Activated CD8-positive, alpha-beta T cell treated with anti-CD3 and anti-CD28 coated beads for 36 hours (primary cell): Measurements from ENCODE around the gene RNF32. TPM values are rescaled to one million over a fixed set of nuclear protein-coding genes. Genes with fewer than 3 reads are reported as not detected.

Experiments
- ATAC-seq: fragments of 200-7000 bp; cut with Tn5 transposase; one replicate; pipeline ENCODE4 v1.10.0; 2021; ENCODE audit warnings: mild to moderate bottlenecking, moderate library complexity
- CTCF ChIA-PET: fragments of 350-600 bp; sonication (Branson Sonifier 250); formaldehyde crosslinking; loops from one replicate; lab custom pipeline; 2021; ENCODE audit warnings: antibody characterized with exemption; lab: Charles Lee
- POLR2A ChIA-PET: fragments of 350-600 bp; sonication (Branson Sonifier 250); formaldehyde crosslinking; loops from one replicate; lab custom pipeline; 2021; ENCODE audit warnings: antibody characterized with exemption; lab: Charles Lee
- DNase-seq: peaks from one replicate; pipeline ENCODE4 v3.0.0-alpha.2; 2020
- H3K27ac Mint-ChIP-seq: one replicate; pipeline ENCODE4 v1.8.0; 2021; ENCODE audit warnings: mild to moderate bottlenecking, mixed read lengths
- H3K27me3 Mint-ChIP-seq: one replicate; pipeline ENCODE4 v1.8.0; 2021; ENCODE audit warnings: mixed read lengths
- H3K36me3 Mint-ChIP-seq: one replicate; pipeline ENCODE4 v1.8.0; 2021; ENCODE audit warnings: low read depth, mixed read lengths
- H3K4me1 Mint-ChIP-seq: one replicate; pipeline ENCODE4 v1.8.0; 2021; ENCODE audit warnings: low read depth, mixed read lengths
- H3K4me3 Mint-ChIP-seq: one replicate; pipeline ENCODE4 v1.8.0; 2021; ENCODE audit warnings: mild to moderate bottlenecking, moderate library complexity, mixed read lengths
- H3K9me3 Mint-ChIP-seq: one replicate; pipeline ENCODE4 v1.8.0; 2021; ENCODE audit warnings: mixed read lengths
- intact Hi-C: fragments of 100-400 bp; cut with micrococcal nuclease; formaldehyde crosslinking; loops from one replicate; pipeline ENCODE4 v1.10.0; 2022
- total RNA-seq, 2 experiments: library from RNA; stranded (reverse); gene quantifications; one replicate each; pipeline ENCODE4 v1.2.3, GENCODE V29; 2021
- TF ChIP-seq, protein P1 (sequence below): fragments of 200-600 bp; IDR thresholded peaks from one replicate; pipeline ENCODE4 v1.8.0; 2022; ENCODE audit warnings: antibody characterized with exemption, mild to moderate bottlenecking

The RNF32 gene
- total RNA-seq, 2 experiments from 2014 or later = 0.43 TPM

DNA sequence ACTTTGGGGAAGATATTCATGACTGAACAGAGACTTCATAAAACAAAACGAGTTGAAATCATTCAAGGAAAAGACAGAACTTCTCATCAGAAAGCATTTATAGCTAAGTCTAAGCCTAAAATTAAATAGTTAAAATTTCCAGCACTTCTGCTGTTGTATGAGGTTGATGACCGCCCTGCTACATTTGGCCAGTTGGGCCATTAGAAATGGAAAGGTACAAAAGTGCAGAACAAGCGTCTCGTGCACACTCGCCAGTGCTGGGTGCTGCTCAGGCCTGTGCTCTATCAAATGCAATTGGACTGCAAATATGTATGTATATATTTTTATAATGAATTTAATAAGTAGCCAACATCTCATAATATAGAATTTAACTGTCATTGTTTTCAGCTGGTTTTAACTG, 34.4 kb upstream of the RNF32 start:
- CTCF ChIA-PET = no interaction called here
- ATAC-seq (no peak), DNase-seq (no peak)
- intact Hi-C loops = no loop called here
- POLR2A ChIA-PET = no interaction called here
- H3K27me3 Mint-ChIP-seq = peaks cover 30% of the 10 kb centered on the region
- no peaks in the 10 kb centered on the region for H3K9me3 Mint-ChIP-seq
- no peak overlapping the region for H3K27ac Mint-ChIP-seq
- H3K4me1 Mint-ChIP-seq = no peaks in the 10 kb centered on the region
- no peak overlapping the region for H3K4me3 Mint-ChIP-seq
- no peaks in the 10 kb centered on the region for H3K36me3 Mint-ChIP-seq
- TF ChIP-seq, protein P1, sequence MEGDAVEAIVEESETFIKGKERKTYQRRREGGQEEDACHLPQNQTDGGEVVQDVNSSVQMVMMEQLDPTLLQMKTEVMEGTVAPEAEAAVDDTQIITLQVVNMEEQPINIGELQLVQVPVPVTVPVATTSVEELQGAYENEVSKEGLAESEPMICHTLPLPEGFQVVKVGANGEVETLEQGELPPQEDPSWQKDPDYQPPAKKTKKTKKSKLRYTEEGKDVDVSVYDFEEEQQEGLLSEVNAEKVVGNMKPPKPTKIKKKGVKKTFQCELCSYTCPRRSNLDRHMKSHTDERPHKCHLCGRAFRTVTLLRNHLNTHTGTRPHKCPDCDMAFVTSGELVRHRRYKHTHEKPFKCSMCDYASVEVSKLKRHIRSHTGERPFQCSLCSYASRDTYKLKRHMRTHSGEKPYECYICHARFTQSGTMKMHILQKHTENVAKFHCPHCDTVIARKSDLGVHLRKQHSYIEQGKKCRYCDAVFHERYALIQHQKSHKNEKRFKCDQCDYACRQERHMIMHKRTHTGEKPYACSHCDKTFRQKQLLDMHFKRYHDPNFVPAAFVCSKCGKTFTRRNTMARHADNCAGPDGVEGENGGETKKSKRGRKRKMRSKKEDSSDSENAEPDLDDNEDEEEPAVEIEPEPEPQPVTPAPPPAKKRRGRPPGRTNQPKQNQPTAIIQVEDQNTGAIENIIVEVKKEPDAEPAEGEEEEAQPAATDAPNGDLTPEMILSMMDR = no peak

DNA sequence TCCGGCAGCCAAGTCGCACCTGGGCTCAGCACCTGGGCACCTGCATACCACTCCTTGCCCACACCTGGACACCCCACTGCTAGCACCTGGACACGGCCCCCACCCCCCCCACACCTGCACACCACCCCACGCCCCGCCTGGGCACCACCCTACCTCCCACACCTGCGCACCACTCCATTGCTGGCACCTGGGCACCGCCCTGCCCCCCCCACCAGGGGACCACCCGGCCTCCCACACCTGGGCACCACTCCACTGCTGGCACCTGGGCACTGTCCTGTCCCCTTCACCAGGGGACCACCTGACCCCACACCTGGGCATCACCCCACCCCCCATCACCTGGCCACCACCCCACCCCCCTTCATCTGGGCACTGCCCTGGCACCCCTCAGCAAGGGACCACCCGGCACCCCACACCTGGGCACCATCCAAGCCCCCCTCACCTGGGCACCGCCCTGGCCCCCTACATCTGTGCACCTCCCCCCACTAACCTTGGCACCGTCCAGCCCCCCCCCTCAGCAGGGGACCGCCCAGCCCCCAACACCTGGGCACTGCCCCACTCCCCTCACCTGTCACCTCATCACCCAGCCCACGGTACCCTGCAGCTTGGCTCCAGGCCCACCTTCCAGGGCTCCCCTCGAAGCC, 33.8 kb upstream of the RNF32 start:
- DNase-seq (no peak), ATAC-seq (no peak)
- Mint-ChIP-seq H3K9me3 (no peaks in the 10 kb centered on the region), H3K27ac (no peak overlapping the region), H3K4me3 (no peak overlapping the region), H3K4me1 (no peaks in the 10 kb centered on the region), H3K27me3 (peaks cover 30% of the 10 kb centered on the region), H3K36me3 (no peaks in the 10 kb centered on the region)
- intact Hi-C loops = no loop called here
- TF ChIP-seq, protein P1 = no peak
- CTCF ChIA-PET = no interaction called here
- POLR2A ChIA-PET = no interaction called here

DNA sequence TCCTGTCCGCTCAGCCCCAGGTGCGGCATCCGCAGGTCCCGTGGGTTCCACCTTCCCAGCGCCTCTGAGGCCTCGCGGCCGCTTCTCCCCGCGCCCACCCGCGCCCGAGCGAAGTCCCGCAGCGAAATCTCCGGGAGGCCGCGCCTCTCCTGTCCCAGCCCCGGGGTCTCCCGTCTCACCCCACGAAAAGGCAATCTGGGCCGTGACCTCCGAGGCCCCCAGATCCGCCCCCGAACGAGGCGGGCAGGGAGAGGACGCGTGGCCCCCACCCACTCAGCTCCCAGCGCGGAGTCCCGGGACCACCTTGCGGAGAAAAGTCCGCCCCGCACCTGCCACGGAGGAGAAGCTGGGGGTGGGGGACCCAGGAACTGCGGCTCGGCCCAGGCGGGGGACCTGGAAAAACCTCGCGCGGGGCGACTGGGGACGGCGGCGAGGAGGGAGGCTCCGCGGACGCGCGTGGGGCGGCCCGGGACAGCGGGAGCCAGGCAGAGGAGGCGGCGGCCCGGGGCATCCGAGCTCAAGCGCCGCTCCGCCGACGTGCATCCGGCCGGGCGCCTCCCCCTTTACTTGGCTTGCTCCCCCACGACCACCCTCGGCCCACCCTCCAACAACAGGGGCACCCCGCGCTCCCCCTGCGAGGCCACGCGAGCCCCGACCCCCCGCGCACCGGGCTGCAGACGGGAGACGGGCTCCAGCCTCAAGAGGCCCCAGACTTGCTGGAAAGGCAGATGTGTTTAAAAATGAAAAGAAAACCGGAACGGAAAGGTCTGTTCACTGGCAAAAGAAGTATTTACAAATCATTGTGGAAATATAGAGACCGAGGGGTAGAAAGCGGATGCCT, 33.0 kb upstream of the RNF32 start:
- Mint-ChIP-seq H3K27ac (no peak overlapping the region), H3K36me3 (no peaks in the 10 kb centered on the region), H3K9me3 (no peaks in the 10 kb centered on the region), H3K4me3 (no peak overlapping the region), H3K27me3 (peaks cover 30% of the 10 kb centered on the region), H3K4me1 (peaks cover 7% of the 10 kb centered on the region)
- DNase-seq (no peak), ATAC-seq (no peak)
- intact Hi-C loops = no loop called here
- ChIA-PET CTCF (no interaction called here), POLR2A (no interaction called here)
- TF ChIP-seq, protein P1 = no peak

DNA sequence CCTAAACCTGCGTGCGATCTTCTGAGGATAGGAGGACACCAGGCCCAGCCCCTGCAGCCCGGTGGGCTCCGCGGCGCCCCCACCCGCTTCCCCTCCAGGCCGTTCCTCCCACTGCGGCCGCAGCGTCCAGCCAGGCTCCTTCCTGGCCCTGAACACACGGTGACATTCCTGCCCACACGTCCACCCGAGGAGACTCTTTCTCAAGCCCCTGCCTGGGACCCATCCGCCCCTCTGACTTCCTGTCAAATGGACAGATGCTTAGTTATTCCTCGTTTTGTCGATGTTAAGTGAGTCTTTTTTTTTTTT, 32.4 kb upstream of the RNF32 start:
- peaks cover 13% of the 10 kb centered on the region for H3K4me1 Mint-ChIP-seq
- ATAC-seq (no peak), DNase-seq (no peak)
- TF ChIP-seq, protein P1 = no peak
- H3K27me3 Mint-ChIP-seq = peaks cover 31% of the 10 kb centered on the region
- no peaks in the 10 kb centered on the region for H3K9me3 Mint-ChIP-seq
- H3K4me3 Mint-ChIP-seq = no peak overlapping the region
- POLR2A ChIA-PET = no interaction called here
- H3K27ac Mint-ChIP-seq = no peak overlapping the region
- H3K36me3 Mint-ChIP-seq = no peaks in the 10 kb centered on the region
- intact Hi-C loops = no loop called here
- CTCF ChIA-PET = no interaction called here
